ENCODE results near the gene ENDOV.

DNA sequence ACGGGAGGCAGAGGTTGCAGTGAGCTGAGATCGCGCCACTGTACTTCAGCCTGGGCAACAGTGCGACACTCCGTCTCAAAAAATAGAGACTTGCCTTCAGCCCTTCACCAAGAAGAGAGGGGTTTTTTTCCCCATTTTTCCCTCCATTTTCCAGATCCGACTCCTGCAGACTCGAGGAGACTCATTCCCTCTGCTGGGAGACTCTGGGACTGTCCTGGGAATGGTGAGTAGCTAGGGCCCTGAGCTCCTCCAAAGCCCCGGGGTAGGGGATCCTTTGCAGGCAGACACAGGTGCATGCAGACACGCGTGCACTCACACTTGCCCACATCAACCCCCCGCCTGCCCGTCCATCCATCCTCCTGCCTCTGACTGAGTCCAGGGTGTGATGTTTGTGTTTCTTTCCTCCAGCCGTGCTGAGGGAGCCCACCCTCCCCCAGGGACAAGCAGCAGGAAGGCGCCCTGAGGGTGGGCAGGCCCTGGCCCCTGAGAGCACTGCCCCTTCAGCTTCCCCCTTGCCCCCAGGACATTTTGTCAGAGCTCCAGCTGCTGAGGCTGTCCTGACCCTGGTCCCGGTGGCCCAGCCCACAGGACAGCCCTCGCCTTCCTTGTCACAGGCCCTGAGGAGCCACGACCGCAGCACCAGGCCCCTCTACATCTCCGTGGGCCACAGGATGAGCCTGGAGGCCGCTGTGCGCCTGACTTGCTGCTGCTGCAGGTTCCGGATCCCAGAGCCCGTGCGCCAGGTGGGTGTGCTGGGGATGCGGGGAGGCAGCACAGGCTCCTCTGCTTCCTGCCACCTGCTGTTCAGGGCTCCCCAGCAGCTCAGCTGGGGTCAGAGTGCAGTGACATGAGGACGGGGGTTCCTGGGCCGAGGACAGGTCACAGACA is 10.2 kb downstream of the ENDOV start:
- TF ChIP-seq TAF1 (conservative IDR thresholded peaks at IDR 0.05) (no peak), YY1 (IDR thresholded peaks at IDR 0.05) (no peak), CTCF (IDR thresholded peaks at IDR 0.05; ENCODE audit: low read depth, low read length, missing input control) (no peak), RXRA (IDR thresholded peaks at IDR 0.05) (no peak)
- TF ChIP-seq, protein P1, sequence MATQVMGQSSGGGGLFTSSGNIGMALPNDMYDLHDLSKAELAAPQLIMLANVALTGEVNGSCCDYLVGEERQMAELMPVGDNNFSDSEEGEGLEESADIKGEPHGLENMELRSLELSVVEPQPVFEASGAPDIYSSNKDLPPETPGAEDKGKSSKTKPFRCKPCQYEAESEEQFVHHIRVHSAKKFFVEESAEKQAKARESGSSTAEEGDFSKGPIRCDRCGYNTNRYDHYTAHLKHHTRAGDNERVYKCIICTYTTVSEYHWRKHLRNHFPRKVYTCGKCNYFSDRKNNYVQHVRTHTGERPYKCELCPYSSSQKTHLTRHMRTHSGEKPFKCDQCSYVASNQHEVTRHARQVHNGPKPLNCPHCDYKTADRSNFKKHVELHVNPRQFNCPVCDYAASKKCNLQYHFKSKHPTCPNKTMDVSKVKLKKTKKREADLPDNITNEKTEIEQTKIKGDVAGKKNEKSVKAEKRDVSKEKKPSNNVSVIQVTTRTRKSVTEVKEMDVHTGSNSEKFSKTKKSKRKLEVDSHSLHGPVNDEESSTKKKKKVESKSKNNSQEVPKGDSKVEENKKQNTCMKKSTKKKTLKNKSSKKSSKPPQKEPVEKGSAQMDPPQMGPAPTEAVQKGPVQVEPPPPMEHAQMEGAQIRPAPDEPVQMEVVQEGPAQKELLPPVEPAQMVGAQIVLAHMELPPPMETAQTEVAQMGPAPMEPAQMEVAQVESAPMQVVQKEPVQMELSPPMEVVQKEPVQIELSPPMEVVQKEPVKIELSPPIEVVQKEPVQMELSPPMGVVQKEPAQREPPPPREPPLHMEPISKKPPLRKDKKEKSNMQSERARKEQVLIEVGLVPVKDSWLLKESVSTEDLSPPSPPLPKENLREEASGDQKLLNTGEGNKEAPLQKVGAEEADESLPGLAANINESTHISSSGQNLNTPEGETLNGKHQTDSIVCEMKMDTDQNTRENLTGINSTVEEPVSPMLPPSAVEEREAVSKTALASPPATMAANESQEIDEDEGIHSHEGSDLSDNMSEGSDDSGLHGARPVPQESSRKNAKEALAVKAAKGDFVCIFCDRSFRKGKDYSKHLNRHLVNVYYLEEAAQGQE (IDR thresholded peaks at IDR 0.05): no peak
- TF ChIP-seq, protein P2, sequence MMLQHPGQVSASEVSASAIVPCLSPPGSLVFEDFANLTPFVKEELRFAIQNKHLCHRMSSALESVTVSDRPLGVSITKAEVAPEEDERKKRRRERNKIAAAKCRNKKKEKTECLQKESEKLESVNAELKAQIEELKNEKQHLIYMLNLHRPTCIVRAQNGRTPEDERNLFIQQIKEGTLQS (IDR thresholded peaks at IDR 0.05): no peak
- TF ChIP-seq, protein P3, sequence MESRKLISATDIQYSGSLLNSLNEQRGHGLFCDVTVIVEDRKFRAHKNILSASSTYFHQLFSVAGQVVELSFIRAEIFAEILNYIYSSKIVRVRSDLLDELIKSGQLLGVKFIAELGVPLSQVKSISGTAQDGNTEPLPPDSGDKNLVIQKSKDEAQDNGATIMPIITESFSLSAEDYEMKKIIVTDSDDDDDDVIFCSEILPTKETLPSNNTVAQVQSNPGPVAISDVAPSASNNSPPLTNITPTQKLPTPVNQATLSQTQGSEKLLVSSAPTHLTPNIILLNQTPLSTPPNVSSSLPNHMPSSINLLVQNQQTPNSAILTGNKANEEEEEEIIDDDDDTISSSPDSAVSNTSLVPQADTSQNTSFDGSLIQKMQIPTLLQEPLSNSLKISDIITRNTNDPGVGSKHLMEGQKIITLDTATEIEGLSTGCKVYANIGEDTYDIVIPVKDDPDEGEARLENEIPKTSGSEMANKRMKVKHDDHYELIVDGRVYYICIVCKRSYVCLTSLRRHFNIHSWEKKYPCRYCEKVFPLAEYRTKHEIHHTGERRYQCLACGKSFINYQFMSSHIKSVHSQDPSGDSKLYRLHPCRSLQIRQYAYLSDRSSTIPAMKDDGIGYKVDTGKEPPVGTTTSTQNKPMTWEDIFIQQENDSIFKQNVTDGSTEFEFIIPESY (IDR thresholded peaks at IDR 0.05): no peak

All from liver (tissue), 3 donors.